Astrocyte of the spinal cord (primary cell): ENCODE results near the gene S1PR2.

ENCODE experiments used
- DNase-seq: peaks from one replicate; pipeline ENCODE4 v3.0.0; 2011; ENCODE audit warnings: low read depth, low spot score
- H3K4me3 ChIP-seq: 2 replicates; pipeline ENCODE4 v1.5.1; 2011; ENCODE audit warnings: low read depth, mild to moderate bottlenecking, low read length, moderate library complexity
- in situ Hi-C: cut with HindIII; loops from 2 replicates; pipeline ENCODE4 v1.10.0; 2017; ENCODE audit warnings: low sequenced_read_pairs
- TF ChIP-seq, protein P1 (sequence below): IDR thresholded peaks from 2 replicates; pipeline ENCODE4 v1.5.1; 2012; ENCODE audit warnings: low read depth, mild to moderate bottlenecking, low read length, inconsistent platforms

Gene S1PR2, protein sequence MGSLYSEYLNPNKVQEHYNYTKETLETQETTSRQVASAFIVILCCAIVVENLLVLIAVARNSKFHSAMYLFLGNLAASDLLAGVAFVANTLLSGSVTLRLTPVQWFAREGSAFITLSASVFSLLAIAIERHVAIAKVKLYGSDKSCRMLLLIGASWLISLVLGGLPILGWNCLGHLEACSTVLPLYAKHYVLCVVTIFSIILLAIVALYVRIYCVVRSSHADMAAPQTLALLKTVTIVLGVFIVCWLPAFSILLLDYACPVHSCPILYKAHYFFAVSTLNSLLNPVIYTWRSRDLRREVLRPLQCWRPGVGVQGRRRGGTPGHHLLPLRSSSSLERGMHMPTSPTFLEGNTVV

DNA sequence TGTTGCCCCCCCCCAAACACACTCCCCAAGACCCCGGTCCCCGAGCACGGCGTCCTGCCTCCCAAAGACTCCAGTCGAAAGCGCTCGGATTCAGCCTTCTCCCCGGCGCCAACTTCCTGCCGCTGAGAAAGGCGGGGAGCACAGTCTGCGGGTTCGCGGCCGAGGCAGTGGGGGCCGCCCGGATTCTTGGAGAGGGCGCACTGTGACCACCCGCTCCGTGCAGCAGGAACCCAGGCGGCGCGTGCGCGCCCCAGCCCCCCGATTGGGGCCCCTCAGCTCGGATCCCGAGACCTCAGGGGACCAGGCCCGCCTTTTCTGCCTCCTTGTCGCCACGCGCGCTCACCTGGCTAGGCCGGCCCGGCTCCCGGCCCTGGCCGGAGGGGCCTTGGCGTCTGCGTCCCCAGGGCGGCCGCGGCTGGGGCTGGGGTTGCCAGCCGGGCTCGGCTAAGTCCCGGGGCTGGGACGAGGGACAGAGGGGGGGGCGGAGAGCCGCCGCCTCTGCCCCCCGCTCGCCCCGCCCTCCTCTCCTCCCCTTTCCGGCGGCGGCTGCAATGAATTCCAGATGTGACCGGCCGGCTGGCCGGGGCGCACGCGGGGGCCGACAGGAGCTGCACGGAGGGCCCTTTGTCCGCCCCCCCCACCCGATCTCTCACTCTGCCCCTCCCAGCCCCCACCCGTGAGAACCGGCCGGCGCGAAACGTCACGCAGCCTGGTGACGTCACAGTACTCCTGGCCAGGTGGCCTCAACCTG lies at the start of gene S1PR2:
S1PR2 (minus strand) TSS at position 471 of the 751 bp plus-strand sequence. CDS start 6,426 bp downstream, outside the sequence.
- in situ Hi-C loops: no loop called here
- peak within 1 kb of the TSS; percentile 74 for H3K4me3 ChIP-seq
- peak; percentile 55 for DNase-seq
- TF ChIP-seq, protein P1, sequence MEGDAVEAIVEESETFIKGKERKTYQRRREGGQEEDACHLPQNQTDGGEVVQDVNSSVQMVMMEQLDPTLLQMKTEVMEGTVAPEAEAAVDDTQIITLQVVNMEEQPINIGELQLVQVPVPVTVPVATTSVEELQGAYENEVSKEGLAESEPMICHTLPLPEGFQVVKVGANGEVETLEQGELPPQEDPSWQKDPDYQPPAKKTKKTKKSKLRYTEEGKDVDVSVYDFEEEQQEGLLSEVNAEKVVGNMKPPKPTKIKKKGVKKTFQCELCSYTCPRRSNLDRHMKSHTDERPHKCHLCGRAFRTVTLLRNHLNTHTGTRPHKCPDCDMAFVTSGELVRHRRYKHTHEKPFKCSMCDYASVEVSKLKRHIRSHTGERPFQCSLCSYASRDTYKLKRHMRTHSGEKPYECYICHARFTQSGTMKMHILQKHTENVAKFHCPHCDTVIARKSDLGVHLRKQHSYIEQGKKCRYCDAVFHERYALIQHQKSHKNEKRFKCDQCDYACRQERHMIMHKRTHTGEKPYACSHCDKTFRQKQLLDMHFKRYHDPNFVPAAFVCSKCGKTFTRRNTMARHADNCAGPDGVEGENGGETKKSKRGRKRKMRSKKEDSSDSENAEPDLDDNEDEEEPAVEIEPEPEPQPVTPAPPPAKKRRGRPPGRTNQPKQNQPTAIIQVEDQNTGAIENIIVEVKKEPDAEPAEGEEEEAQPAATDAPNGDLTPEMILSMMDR: no peak

DNA sequence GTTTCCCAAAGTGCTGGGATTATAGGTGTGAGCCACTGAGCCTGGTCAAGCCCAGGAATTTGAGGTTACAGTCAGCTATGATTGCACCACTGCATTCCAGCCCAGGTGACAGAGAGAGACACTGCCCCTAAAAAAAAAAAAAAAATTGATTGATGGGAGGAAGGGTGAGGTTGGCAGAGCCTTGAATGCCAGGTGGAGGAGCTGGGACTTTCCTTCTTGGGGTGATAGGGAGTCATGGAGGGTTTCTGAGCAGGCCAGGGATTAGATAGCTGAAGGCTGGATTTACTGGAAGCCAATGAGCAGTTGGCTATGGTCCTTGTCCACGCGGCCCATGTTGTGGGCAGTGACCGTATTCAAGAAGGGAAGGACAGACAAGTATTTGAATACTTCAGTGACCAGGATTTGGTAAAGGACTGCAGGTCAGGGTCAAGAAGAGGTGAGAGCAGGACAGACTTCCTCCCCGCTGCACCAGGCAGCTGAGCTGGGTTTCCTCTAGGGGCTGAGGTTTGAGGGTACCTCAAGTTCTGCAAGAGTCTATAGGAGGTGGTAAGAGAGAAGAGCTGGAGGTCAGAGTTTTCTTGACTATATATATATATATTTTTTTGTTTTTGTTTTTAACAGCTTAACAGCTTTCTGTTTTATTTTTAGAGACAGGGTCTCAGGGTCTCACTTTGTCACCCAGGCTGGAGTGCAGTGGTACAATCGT lies 48.8 kb upstream of the S1PR2 start:
- TF ChIP-seq, protein P1: no peak
- H3K4me3 ChIP-seq: no peak overlapping the region
- DNase-seq: no peak
- in situ Hi-C loops: no loop called here

DNA sequence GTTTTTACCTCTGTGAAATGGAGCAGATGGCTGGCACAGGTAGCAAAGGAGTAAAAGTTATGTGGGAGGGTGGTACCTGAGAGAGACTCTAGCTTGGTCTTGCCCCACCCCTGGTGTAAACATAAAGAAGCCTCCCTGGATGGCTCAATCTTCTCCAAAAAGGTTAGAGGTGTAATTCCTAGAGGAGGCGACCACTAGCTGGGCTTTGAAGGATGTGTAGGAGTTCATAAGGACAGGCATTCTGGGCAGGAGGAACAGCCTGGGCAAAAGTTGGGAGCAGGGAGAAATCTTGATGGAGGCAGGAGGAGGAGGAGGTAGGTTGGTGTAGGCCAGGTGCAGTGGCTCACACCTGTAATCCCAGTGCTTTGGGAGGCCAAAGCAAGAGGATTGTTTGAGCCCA lies 47.8 kb upstream of the S1PR2 start:
- DNase-seq: no peak
- in situ Hi-C loops: no loop called here
- TF ChIP-seq, protein P1: no peak
- H3K4me3 ChIP-seq: no peak overlapping the region

DNA sequence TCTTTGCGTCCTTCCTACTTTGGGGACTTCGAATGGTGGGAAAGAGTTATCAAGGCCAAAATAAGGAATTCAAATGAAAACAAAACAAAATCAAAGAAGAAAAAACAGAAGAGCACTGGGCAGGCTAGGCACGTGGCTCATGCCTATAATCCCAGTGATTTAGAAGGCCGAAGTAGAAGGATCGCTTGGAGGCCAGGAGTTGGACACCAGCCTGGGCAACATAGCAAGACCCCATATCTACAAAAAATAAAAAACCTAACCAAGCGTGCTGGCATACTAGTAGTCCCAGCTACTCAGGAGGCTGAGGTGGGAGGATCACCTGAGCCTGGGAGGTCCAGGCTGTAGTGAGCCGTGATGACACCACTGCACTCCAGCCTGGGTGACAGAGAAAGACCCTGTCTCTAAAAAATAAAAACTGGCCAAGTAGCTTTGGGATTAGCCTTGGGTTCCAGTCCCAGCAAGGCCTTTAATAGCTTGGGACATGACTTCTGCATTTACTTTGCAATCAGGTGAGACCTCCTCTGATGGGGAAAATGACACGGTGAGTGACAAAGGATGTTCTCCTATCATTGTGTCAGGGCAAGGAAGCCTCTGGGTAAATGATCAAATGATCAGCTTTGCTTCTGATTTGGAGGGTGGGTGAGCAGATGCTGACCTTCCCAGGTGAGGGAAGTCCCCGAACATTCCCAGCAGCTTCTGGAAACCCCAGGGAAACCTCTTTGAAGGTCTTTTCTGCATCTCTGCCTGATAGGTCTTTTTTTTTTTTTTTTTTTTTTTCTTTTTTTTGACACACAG lies 46.9 kb upstream of the S1PR2 start:
- DNase-seq: no peak
- TF ChIP-seq, protein P1: no peak
- no peak overlapping the region for H3K4me3 ChIP-seq
- in situ Hi-C loops: no loop called here

DNA sequence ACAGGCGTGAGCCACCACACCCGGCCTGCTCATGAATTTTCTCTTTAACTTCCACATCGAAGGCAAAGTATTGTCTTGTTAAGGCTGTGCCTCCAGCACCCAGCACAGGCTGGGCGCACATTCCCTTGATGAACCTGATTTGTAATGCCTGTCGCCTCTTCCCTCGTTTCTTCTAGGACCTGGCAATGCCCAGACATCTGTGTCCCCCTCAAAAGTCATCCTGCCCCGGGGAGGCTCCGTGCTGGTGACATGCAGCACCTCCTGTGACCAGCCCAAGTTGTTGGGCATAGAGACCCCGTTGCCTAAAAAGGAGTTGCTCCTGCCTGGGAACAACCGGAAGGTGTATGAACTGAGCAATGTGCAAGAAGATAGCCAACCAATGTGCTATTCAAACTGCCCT lies 43.5 kb upstream of the S1PR2 start:
- H3K4me3 ChIP-seq: no peak overlapping the region

More for the DNA sequence above, 43.5 kb upstream of the S1PR2 start:
- in situ Hi-C loops: no loop called here
- no peak for DNase-seq
- TF ChIP-seq, protein P1: no peak
